HG03571 (cell line): Measurements from ENCODE around the gene TAF10.

Experiments
- ATAC-seq: cut with Tn5 transposase; IDR thresholded peaks from one replicate; pipeline ENCODE4 v1.9.1; 2021; ENCODE audit not compliant: unreplicated experiment

Gene TAF10

GRCh38 chr11:6586434-6587359 lies 25.3 kb downstream of the TAF10 start:
- no peak for ATAC-seq

- no peak for ATAC-seq
These were observed 27.5 kb downstream of the TAF10 start for GRCh38 chr11:6584528-6584927.

- no peak for ATAC-seq
These were observed 28.4 kb downstream of the TAF10 start for GRCh38 chr11:6583584-6583983.

- no peak for ATAC-seq
These were observed 32.3 kb downstream of the TAF10 start for GRCh38 chr11:6579681-6580080.

- ATAC-seq: no peak
These were observed 33.9 kb downstream of the TAF10 start for GRCh38 chr11:6578134-6578533.

GRCh38 chr11:6576471-6577373 lies 35.3 kb downstream of the TAF10 start:
- ATAC-seq: no peak

- no peak for ATAC-seq
These were observed 37.0 kb downstream of the TAF10 start for GRCh38 chr11:6574816-6575715.

- ATAC-seq: no peak
These were observed 39.8 kb downstream of the TAF10 start for GRCh38 chr11:6572215-6572614.

GRCh38 chr11:6571434-6572008 lies 40.5 kb downstream of the TAF10 start:
- no peak for ATAC-seq

- no peak for ATAC-seq
These were observed 41.2 kb downstream of the TAF10 start for GRCh38 chr11:6570691-6571427.

- ATAC-seq: no peak
These were observed 42.3 kb downstream of the TAF10 start for GRCh38 chr11:6569706-6570105.

- no peak for ATAC-seq
These were observed 43.7 kb downstream of the TAF10 start for GRCh38 chr11:6568191-6568918.

GRCh38 chr11:6567371-6567745 lies 44.7 kb downstream of the TAF10 start:
- ATAC-seq: no peak

GRCh38 chr11:6566704-6567370 lies 45.2 kb downstream of the TAF10 start:
- ATAC-seq: no peak

- ATAC-seq: no peak
These were observed 45.9 kb downstream of the TAF10 start for GRCh38 chr11:6565988-6566703.

- ATAC-seq: no peak
These were observed 46.7 kb downstream of the TAF10 start for GRCh38 chr11:6565325-6565724.

GRCh38 chr11:6563667-6564066 lies 48.3 kb downstream of the TAF10 start:
- ATAC-seq: no peak

- ATAC-seq: no peak
These were observed 48.8 kb downstream of the TAF10 start for GRCh38 chr11:6563121-6563619.
